Gastroesophageal sphincter (tissue), 3 donors: Measurements from ENCODE around the gene DUSP15.

ENCODE experiments used
- CTCF ChIP-seq, 4 experiments: fragments of 200-600 bp in 2 of 4; fragments of 450-650 bp in 2 of 4; sonication (generic) in 1 of 4; IDR thresholded peaks; one replicate each; pipeline ENCODE4 v1.5.1; 2017 to 2019; ENCODE audit warnings: antibody characterized with exemption in 4 of 4, mild to moderate bottlenecking in 2 of 4, moderate library complexity in 2 of 4
- POLR2A ChIP-seq, 2 donors: fragments of 450-650 bp; IDR thresholded peaks; one replicate each; pipeline ENCODE4 v1.6.1; 2017; ENCODE audit warnings: antibody characterized with exemption in 2 of 2, mild to moderate bottlenecking in 2 of 2, moderate library complexity in 1 of 2
- POLR2AphosphoS5 ChIP-seq: sonication (generic); formaldehyde crosslinking; IDR thresholded peaks from one replicate; pipeline ENCODE4 v1.6.1; 2017; ENCODE audit warnings: antibody characterized with exemption

GRCh38 chr20:31821427-31821826 is 48.9 kb downstream of the DUSP15 start:
- TF ChIP-seq CTCF (IDR thresholded peaks at IDR 0.05) (no peak), POLR2AphosphoS5 (no peak), POLR2A (IDR thresholded peaks at IDR 0.05) (no peak)
